ENCODE results near the gene HNRNPR. TPM values are rescaled to one million over a fixed set of nuclear protein-coding genes. Genes with fewer than 3 reads are reported as not detected.

Gene HNRNPR
- total and polyA plus RNA-seq, 9 of the 15 experiments (the other 6 are each of a cell fraction or from before 2014, with no cell fraction given), result 80.9 to 372 (median 301) TPM

GRCh38 chr1:23362218-23362713 lies 18.2 kb upstream of the HNRNPR start (continued):
- TF ChIP-seq TFAM (CRISPR knock-in tag; conservative IDR thresholded peaks at IDR 0.05), result no peak
- TF ChIP-seq E2F8 (IDR thresholded peaks at IDR 0.05; ENCODE audit: low read depth, partially characterized antibody), result no peak
- 0 out of 2 replicates have a peak, but pooled peaks have one; percentile 4 for TF ChIP-seq EGR1 (conservative IDR thresholded peaks at IDR 0.05)
- no peak for TF ChIP-seq BCL6 (CRISPR knock-in tag; IDR thresholded peaks at IDR 0.05)
- 0 out of 2 replicates have a peak, but pooled peaks have one; percentile 67 for TF ChIP-seq ATF6 (CRISPR knock-in tag; IDR thresholded peaks at IDR 0.05)
- TF ChIP-seq ZNF3 (CRISPR knock-in tag; IDR thresholded peaks at IDR 0.05), result no peak
- no peak for TF ChIP-seq ID3 (CRISPR knock-in tag; IDR thresholded peaks at IDR 0.05)
- TF ChIP-seq ID3 (tag; IDR thresholded peaks at IDR 0.05), result peak; percentile 65; the same call in 1 of the 2 replicates
- TF ChIP-seq MBD1 (CRISPR knock-in tag; IDR thresholded peaks at IDR 0.05), result 0 out of 2 replicates have a peak, but pooled peaks have one; percentile 48
- TF ChIP-seq KDM1A (IDR thresholded peaks at IDR 0.05), result peak; percentile 56 to 75; a peak in 2 of 4 replicates

All from K562 (cell line).